Fibroblast of pulmonary artery (primary cell): Measurements from ENCODE around the gene HS3ST5.

Experiments used
- DNase-seq: peaks from one replicate; pipeline ENCODE4 v3.0.0-alpha.2; 2010; ENCODE audit warnings: low read depth
- H3K4me3 ChIP-seq: replicated peaks from 2 replicates; pipeline ENCODE4 v1.5.1; 2011; ENCODE audit warnings: low read depth, mild to moderate bottlenecking, control low read depth, low read length, moderate library complexity
- CTCF ChIP-seq: IDR thresholded peaks from 2 replicates; pipeline ENCODE4 v1.5.1; 2011; ENCODE audit warnings: mild to moderate bottlenecking, control low read depth, low read length, inconsistent platforms; ENCODE audit errors: missing control alignments

Gene HS3ST5

DNA sequence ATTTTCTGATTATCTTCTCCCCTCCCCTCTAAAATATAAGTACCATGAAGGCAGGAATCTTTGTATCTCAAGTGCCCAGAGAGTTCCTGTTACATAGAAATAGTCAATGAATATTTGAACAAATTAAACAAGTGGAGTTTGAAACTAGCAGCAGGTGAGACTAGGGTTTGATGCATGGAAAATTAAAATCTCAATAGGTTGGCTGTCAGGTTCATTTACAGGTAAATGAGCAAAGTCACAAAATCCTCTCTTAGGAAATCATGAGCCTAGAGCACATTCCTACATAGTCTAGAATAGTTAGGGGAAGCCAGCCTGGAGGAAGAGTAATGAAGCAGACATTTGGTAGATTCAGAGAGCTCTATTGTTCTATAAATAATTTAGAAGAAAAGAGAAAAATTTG is 140.4 kb downstream of the HS3ST5 start:
- no peak for DNase-seq
- H3K4me3 ChIP-seq, result no peak overlapping the region
- TF ChIP-seq CTCF, result no peak

DNA sequence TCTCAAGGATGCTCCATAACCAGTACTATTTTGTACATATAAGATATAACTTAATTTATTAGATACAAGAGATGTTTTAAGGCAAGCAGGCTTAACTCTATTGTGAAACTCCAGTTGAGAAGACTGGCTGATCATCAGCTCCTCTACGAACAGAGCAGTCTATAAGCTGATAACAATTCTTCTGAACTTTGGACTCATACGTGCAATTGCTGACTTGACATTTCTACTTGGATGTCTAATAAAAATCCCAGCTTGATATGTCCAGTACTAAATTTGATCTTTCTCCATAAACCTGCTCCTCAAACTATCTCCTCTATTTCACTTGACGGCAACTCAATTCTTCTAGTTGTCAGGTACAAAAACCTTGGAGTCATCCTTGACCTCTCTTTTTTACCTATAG is 141.9 kb downstream of the HS3ST5 start:
- DNase-seq, result no peak
- H3K4me3 ChIP-seq, result no peak overlapping the region
- no peak for TF ChIP-seq CTCF

GRCh38 chr6:114195631-114196403 is 147.0 kb downstream of the HS3ST5 start:
- H3K4me3 ChIP-seq, result no peak overlapping the region
- TF ChIP-seq CTCF, result no peak
- no peak for DNase-seq

DNA sequence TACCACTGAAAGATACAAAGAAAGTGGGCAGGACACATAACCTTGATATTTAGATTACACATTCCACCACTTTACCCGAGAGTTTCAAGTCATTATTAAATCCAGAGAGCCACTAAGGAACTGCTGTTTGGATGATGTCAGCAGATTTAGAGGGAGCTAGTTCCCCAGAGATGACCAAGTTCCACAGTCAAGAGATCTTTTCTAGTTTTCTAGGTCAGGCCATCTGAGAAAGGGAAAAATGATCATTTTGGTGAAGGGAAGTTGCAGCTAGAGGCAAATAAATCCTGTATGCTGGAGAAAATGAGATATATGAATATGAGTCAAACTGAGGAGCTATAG is 147.8 kb downstream of the HS3ST5 start:
- no peak for TF ChIP-seq CTCF
- DNase-seq, result no peak
- no peak overlapping the region for H3K4me3 ChIP-seq

DNA sequence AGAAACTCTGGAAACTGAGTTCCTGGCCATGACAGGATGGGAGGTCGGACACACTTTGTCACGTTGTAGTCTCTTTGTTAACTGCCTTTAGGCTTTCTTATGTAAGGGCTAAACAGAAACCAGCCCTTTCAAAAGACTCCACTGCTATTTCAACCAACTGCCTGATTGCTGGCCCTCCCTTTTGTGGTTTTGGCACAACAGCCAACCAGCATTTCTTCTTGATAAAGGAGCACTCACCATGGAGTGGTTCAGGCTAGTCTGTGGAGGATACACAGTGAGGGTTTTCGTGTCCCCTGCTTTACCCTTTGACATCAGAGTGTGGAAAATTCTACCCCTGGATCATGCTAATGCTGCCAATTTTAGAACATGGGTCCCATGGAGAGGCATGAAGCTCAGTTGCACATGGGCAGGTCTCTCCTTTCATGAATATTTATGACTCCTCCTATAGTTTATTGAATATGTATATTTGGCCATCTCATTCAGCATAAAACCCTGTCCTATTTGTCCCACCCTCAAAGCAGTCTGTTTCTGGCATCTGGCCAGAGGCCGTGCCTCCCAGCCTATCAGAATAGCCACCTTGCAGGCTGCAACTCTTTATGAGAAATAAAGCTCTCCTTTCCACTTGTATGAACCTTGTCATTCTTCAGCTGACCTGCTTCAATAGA is 148.3 kb downstream of the HS3ST5 start:
- no peak for TF ChIP-seq CTCF
- H3K4me3 ChIP-seq, result no peak overlapping the region
- peak; percentile 54 for DNase-seq

GRCh38 chr6:114187563-114187962 is 155.3 kb downstream of the HS3ST5 start:
- TF ChIP-seq CTCF, result no peak
- no peak for DNase-seq
- H3K4me3 ChIP-seq, result no peak overlapping the region

DNA sequence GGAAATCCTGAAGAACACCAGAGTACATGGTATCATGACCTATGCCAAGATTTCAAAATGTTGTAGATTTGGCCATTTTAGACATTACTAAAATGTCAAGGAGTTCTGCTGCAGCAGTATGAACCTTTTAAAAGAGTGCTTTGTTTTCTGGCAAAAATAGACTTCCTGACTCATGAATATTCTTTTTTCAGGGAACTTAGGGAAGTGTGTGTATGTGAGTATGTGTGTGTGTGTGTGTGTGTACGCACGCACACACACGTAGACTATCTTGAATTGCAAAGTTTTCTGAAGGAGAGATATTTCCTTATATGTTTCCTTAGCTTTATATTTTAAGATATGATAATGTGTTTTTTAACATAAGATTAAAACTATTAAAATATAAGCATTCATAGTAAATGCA is 161.2 kb downstream of the HS3ST5 start:
- DNase-seq, result no peak
- TF ChIP-seq CTCF, result no peak
- H3K4me3 ChIP-seq, result no peak overlapping the region
